Fibroblast of pulmonary artery (primary cell): ENCODE results near the gene MFSD12.

Source experiments
- DNase-seq: peaks from one replicate; pipeline ENCODE4 v3.0.0-alpha.2; 2010; ENCODE audit warnings: low read depth
- H3K4me3 ChIP-seq: replicated peaks from 2 replicates; pipeline ENCODE4 v1.5.1; 2011; ENCODE audit warnings: low read depth, mild to moderate bottlenecking, control low read depth, low read length, moderate library complexity
- TF ChIP-seq, protein P1 (sequence below): IDR thresholded peaks from 2 replicates; pipeline ENCODE4 v1.5.1; 2011; ENCODE audit warnings: mild to moderate bottlenecking, control low read depth, low read length, inconsistent platforms; ENCODE audit errors: missing control alignments

MFSD12 gene

GRCh38 chr19:3554254-3555083, 2.9 kb downstream of the MFSD12 start:
- DNase-seq = no peak
- TF ChIP-seq, protein P1, sequence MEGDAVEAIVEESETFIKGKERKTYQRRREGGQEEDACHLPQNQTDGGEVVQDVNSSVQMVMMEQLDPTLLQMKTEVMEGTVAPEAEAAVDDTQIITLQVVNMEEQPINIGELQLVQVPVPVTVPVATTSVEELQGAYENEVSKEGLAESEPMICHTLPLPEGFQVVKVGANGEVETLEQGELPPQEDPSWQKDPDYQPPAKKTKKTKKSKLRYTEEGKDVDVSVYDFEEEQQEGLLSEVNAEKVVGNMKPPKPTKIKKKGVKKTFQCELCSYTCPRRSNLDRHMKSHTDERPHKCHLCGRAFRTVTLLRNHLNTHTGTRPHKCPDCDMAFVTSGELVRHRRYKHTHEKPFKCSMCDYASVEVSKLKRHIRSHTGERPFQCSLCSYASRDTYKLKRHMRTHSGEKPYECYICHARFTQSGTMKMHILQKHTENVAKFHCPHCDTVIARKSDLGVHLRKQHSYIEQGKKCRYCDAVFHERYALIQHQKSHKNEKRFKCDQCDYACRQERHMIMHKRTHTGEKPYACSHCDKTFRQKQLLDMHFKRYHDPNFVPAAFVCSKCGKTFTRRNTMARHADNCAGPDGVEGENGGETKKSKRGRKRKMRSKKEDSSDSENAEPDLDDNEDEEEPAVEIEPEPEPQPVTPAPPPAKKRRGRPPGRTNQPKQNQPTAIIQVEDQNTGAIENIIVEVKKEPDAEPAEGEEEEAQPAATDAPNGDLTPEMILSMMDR = no peak
- no peak overlapping the region for H3K4me3 ChIP-seq

- TF ChIP-seq, protein P1 = no peak
- H3K4me3 ChIP-seq = no peak overlapping the region
- DNase-seq = no peak
Observed at GRCh38 chr19:3551792-3552095, 5.6 kb downstream of the MFSD12 start.

DNA sequence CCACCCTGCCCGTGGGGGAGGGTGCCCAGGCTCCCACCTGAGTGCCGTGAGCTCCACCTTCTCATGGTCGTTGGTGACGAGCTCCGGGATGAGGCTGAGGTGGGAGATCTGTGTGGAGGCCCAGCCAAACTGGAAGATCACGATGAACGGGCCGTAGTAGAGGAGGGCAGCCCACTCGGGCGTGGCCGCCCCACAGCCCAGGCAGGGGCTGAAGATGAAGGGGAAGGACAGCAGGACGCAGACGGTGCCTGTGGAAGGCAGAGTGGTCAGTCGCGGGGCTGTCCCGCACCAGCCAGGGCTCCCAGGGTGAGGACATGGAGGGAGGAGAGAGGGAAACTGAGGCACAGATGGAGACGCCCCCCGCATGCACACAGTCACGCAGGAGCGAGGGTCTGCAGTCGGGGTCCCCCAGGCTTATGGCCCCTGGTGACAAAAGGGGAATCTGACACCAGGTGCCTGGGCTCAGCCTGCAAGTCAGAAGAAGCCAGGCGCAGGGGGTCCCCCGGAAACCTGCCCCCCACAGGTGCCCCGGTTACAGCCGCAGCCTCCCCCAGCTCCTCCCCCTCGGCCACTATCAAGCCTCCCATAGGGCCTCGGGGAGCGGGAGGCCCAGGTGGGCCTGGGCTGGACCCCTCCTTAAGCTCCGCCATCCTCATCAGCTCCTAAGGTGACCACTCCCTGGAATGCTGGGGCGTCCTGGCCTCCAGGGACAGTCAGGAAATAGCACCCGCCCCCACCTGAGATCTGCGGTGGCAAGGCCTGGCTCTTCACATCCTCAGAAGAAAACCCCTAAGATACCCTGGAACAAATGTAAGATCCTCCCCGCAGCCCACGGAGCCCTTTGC, 6.2 kb downstream of the MFSD12 start:
- TF ChIP-seq, protein P1 = no peak
- no peak for DNase-seq
- H3K4me3 ChIP-seq = no peak overlapping the region

DNA sequence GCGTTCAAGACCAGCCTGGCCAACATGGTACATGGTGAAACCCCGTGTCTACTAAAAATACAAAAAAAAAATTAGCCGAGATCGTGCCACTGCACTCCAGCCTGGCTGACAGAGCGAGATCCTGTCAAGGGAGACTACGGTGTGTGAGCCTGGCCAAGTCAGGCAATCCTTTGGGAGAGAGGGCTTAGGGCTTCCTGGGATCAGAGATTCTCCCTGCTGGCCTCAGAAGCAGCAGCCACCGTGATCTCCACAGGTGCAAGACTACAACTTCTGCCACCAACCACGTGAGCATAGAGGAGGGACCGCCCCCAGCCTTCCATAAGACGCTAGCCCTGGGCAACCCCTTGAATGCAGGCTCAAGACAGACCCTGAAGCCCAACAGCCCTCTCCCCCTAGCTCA, 7.6 kb downstream of the MFSD12 start:
- TF ChIP-seq, protein P1 = no peak
- no peak overlapping the region for H3K4me3 ChIP-seq
- no peak for DNase-seq

DNA sequence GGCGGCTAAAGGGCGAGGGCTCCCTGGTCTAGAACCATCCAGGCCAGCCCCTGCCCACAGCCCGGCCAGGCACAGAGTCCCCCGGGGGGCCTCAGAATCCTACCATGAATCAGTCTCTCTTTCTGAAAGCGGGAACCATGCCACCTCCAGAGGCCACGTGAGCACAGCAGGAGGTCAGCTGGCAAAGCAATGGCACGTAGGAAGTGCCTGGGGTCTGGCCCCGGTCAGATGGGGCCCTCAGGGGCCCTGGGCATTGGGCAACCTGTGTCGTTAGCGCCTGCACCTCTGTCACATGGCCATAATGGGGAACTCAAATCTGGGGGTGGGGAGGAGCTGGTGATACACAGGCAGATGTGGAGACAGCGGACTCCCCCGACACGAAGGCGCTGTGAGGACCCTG, 8.8 kb downstream of the MFSD12 start:
- no peak for DNase-seq
- TF ChIP-seq, protein P1 = no peak
- no peak overlapping the region for H3K4me3 ChIP-seq

GRCh38 chr19:3547767-3548282, 9.6 kb downstream of the MFSD12 start:
- TF ChIP-seq, protein P1 = no peak
- H3K4me3 ChIP-seq = no peak overlapping the region
- DNase-seq = no peak
